GM12892 (cell line): ENCODE data around the gene CBL.

Experiments used
- DNase-seq: peaks from one replicate; pipeline ENCODE4 v3.0.0; 2011; ENCODE audit not compliant: insufficient read length
- FAIRE-seq: peaks from 2 replicates; lab custom pipeline; 2011; peaks lifted over from hg19 to GRCh38; lab: Jason Lieb, UNC
- POLR2A ChIP-seq: IDR thresholded peaks from 2 replicates; pipeline ENCODE4 v1.6.1; 2011; ENCODE audit warnings: low read depth, low read length, control low read depth
- POLR2AphosphoS5 ChIP-seq: IDR thresholded peaks from 2 replicates; pipeline ENCODE4 v1.6.1; 2011; ENCODE audit warnings: low read depth, low read length, control low read depth
- TAF1 ChIP-seq: IDR thresholded peaks from 2 replicates; pipeline ENCODE4 v1.6.1; 2011; ENCODE audit warnings: low read depth, mild to moderate bottlenecking, control low read depth, low read length, borderline replicate concordance

CBL gene

DNA sequence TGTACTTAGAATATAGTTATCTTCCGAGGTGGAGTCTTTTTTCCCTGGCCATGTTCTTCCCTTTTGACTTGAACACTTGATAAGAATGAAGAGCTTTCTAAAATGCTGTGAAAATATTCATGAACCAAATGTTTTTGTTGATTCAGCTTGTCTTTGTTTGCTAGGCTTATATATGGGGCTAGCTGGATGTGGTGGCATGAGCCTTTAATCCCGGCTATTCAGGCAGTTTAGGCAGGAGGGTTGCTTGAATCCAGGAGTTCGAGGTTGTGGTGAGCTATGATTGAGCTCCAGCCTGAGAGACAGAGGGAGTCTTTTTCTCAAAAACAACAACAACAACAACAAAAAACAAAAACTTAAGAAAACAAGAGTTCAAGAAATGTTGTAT is 23.1 kb downstream of the CBL start:
- TF ChIP-seq TAF1 (no peak), POLR2AphosphoS5 (no peak), POLR2A (no peak)
- FAIRE-seq: no peak

DNA sequence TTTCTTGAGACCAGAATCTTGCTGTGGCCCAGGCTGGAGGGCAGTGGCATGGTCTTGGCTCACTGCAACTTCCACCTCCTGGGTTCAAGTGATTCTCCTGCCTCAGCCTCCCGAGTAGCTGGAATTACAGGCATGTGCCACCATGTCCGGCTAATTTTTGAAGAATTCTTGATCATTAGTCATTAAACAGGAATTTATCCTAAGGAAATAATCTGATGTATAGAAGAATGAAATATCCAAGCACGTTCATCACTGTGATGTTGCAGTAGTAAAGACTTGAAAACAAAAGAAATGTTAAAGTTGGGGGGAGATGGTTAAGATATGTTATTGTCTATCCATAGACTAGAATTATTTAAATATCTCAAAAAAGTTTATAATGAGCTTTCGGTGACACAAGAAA is 23.6 kb downstream of the CBL start:
- no peak for FAIRE-seq
- TF ChIP-seq TAF1 (no peak), POLR2AphosphoS5 (no peak), POLR2A (no peak)
- DNase-seq: no peak

More for the DNA sequence above, 23.1 kb downstream of the CBL start:
- no peak for DNase-seq

DNA sequence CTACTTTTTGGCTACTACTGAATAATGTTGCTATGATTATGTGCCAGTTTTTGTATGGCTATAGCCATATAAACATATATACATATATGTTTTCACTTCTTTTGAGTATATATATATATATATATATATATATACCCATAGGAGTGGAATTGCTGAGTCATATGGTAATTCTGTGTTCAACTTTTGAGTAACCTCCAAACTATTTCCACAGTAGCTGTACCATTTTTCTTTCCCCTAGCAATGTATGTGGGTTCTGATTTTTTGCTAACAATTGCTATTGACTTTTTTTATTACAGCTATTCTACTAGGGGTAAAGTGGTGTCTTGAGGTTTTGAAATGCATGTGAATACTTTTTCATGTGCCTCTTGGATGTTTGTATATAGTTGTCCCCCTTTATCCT is 30.4 kb downstream of the CBL start:
- FAIRE-seq: no peak
- DNase-seq: no peak
- TF ChIP-seq POLR2A (no peak), TAF1 (no peak), POLR2AphosphoS5 (no peak)

DNA sequence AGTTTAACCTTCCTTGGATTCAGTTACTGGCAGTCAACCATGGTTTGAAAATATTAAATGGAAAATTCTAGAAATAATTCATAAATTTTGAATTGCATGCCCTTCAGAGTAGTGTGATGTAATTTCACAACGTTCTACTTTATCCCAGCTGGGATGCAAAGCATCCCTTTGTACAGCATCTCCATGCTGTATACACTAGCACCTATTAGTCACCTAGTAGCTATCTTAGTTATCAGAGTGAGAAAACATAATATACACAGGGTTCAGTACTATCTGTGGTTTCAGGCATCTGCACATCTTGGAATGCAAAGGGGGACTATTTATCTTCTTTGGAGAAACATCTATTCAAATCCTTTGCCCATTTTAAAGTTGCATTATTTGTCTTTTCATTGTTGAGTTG is 30.8 kb downstream of the CBL start:
- FAIRE-seq: peak; percentile 60
- no peak for DNase-seq
- TF ChIP-seq POLR2AphosphoS5 (no peak), TAF1 (no peak), POLR2A (no peak)

DNA sequence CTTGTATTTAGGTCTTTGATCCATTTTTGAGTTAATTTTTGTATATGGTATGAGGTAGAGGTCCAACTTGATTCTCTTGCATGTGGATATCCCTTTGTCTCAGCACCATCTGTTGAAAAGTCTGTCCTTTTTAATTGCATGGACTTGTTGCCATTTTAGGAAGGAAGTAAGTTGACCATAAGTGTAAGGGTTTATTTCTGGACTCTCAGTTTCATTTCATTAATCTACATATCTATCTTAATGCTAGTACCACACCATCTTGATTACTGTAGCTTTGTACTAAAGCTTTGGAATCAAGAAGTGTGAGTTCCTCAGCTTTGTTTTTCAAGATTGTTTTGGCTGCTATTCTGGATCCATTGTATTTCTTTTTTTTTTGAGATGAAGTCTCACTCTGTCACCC is 31.4 kb downstream of the CBL start:
- DNase-seq (no peak), FAIRE-seq (peak; percentile 78)
- TF ChIP-seq POLR2AphosphoS5 (no peak), TAF1 (no peak), POLR2A (no peak)

DNA sequence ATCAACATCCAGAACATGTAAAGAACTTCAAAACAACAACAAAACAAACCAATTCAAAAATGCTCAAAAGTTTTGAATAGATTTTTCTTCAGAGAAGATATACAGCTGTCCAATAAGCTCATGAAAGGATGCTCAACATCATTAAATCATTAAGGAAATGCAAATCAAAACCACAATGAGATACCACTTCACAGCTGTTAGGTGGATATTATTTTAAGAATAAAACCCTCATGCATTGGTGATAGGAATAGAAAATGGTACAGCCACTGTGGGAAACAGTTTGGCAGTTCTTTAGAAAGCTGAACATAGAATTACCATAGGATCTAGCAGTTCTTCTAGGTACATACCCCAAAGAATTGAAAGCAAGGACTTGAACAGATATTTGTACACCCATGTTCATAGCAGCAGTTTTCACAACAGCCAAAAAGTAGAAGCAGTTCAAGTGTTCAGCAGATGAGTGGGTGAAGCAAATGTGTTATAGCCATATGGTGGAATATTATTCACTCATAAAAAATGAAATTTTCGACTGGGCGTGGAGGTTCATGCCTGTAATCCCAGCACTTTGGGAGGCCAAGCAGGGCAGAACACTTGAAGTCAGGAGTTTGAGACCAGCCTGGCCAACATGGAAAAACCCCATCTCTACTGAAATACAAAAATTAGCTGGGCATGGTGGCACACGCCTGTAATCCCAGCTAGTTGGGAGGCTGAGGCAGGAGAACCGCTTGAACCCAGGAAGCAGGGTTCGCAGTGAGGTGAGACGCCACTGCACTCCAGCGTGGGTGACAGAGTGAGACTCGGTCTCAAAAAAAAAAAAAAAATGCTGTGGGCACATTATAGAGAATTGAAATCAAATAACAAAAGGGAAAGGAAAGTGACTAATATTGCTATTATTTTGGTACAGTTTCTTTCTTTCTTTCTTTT is 42.9 kb downstream of the CBL start:
- TF ChIP-seq POLR2A (no peak), POLR2AphosphoS5 (no peak), TAF1 (no peak)
- peak; percentile 94 for FAIRE-seq
- DNase-seq: no peak

DNA sequence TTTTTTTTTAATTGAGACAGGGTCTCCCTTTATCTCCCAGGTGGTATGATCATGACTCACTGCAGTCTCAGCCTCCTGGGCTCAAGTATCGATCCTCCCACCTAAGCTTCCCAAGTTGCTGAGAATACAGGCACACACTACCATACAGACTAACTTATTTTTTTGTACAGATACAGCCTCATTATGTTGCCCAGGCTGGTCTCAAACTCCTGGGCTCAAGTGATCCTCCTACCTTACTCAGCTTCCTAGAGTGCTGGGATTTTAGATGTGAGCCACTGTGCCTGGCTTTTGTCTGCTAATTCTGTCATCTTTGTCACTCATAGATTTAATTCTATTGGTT is 43.5 kb downstream of the CBL start:
- no peak for DNase-seq
- peak; percentile 74 for FAIRE-seq
- TF ChIP-seq TAF1: no peak
- no peak for TF ChIP-seq POLR2A
- no peak for TF ChIP-seq POLR2AphosphoS5

DNA sequence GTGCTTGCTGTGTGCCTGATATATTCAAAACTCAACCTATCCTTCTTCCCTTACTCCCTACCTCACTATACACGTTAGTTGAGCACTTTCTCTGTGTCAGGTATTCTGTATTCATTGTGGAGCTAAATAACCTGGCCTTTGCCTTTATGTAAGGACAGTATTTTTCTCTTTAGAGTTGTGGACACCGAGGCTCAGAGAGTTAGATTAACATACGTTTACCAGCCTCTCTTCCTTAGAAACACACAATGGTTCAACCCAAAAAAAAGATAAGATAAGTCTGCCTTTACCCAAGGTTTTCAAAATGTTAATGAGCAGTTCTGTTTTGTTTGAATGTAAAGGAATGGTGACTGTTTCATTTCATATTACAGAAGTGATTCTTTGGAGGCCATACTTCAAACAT is 45.0 kb downstream of the CBL start:
- FAIRE-seq (no peak), DNase-seq (no peak)
- TF ChIP-seq POLR2A (no peak), POLR2AphosphoS5 (no peak), TAF1 (no peak)

DNA sequence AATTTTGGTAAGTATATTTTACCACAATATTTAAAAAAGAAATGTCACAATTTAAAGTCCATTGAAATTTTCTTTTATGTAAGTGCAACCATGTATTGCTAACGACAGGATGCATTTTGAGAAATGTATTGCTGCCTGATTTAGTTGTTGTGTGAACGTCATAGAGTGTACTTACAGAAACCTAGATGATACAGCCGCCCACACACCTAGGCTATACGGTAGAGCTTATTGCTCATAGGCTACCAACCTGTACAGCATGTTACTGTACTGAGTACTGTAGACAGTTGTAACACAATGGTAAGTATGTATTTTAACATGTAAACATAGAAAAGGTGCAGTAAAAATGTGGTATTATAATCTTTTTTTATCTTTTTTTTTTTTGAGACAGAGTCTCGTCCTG is 48.1 kb downstream of the CBL start:
- peak; percentile 5 for FAIRE-seq
- no peak for TF ChIP-seq TAF1
- TF ChIP-seq POLR2A: no peak
- TF ChIP-seq POLR2AphosphoS5: no peak

DNA sequence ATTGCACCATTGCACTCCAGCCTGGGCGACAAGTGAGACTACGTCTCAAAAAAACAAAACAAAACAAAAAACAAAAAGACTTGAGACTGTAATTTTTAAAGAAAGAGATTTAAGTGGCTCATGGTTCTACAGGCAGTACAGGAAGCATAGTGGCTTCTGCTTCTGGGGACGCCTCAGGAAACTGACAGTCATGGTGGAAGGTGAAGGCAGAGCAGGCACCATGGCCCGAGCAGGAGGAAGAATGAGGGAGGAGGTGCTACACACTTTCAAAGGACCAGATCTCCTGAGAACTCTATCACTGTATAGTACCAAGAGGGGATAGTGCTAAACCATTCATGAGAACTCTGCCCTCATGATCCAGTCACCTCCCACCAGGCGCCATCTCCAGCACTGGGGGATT is 52.0 kb downstream of the CBL start:
- FAIRE-seq (peak; percentile 57), DNase-seq (no peak)
- no peak for TF ChIP-seq POLR2A
- no peak for TF ChIP-seq POLR2AphosphoS5
- TF ChIP-seq TAF1: no peak

More for the DNA sequence above, 48.1 kb downstream of the CBL start:
- DNase-seq: no peak

DNA sequence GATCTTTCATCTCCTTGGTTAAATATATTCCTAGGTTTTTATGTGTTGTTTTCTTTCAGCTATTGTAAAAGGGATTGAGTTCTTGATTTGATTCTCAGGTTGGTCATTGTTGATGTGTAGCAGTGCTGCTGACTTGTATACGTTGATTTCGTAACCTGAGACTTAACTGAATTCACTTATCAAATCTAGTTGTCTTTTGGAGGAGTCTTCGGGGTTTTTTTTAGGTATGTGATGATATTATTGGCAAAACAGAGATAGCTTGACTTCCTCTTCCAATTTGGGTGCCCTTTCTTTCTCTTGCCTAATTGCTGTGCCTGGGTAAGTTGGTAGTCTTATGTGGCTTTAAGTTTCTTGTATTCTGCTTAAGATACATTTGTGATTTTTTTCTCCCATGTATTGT is 52.8 kb downstream of the CBL start:
- DNase-seq (no peak), FAIRE-seq (no peak)
- TF ChIP-seq TAF1 (no peak), POLR2A (no peak), POLR2AphosphoS5 (no peak)

DNA sequence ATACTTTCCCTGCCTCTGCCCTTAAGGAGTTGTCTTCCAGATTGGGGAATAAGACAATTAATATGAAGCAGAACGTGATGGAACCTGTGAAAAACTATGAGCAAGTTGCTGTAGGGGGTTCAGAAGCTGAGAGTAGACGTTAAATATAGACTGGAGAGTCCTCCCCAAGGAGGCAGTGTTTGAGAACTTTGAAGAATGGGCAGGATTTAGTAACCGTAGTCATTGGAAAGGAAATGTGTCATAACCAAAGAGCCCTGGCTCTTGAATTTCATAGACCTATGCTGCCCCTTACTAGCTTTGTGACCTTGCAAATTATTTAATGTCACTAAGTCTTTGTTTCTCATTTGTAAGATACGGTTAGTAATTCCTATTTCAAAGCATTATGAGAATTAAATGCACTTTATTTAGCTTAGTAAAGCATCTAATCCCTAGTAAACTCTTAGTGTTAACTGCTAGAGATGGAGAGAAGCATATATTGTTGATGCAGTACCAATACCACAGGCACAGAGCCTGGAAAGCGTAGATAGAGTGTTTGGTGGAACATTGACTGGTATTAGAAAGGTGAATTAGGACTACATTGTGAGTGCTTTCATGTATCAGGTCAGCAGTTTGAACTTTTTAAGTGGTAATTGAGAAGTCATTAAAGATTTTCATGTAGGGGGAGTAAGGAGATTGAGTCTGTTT is 56.7 kb downstream of the CBL start:
- FAIRE-seq (no peak), DNase-seq (no peak)
- TF ChIP-seq TAF1 (no peak), POLR2AphosphoS5 (no peak), POLR2A (no peak)

DNA sequence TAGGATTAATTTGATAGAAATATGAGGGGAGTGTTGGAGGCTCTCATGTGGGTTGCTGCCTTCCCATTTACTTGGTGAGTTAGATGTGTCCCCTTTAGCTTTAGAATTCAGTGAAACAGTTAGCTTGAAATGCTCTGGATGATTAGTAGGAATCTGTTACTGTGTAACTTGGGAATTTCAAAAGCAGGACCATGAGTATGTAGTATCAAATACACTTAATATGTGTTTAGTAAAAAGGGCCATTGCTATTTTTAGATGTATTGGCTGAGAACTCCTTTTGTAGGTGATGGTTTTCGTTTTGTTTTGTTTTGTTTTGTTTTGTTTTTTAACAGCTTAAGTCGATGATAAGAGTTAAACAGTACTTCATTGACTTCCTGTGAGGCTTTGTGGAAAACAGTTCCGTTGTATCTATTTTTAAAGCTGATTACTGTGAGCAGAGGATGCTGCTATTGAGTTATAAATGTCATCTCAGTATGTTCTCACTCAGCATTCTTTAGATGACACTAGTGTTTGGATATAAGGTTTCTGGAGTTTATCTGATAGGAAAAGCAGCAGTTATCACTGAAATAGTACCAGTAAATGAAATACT is 57.3 kb downstream of the CBL start:
- TF ChIP-seq TAF1 (no peak), POLR2A (no peak), POLR2AphosphoS5 (no peak)
- no peak for DNase-seq
- peak; percentile 88 for FAIRE-seq
